OCI-LY1 (cell line): Measurements from ENCODE around the gene MAP2K7.
A peak's percentile ranks its signal among the peaks of the same experiment; 100 is the strongest.
"Not testable (repeated sequence)": the region's sequence is repeated elsewhere in the genome, so short reads cannot be mapped to it uniquely, and the experiment has no call there.

Experiments
- H2AFZ ChIP-seq: fragments of 200-600 bp; sonication (generic), shearing (Covaris generic); 2 replicates; pipeline ENCODE4 v1.6.0; 2014; ENCODE audit warnings: antibody characterized with exemption, mild to moderate bottlenecking, low read length
- H3F3A ChIP-seq: fragments of 200-600 bp; sonication (generic), shearing (Covaris generic); 2 replicates; pipeline ENCODE4 v1.6.0; 2014; ENCODE audit warnings: mild to moderate bottlenecking, antibody characterized with exemption, low read length, moderate library complexity; ENCODE audit not compliant: insufficient read depth
- H3K27ac ChIP-seq: fragments of 200-600 bp; sonication (generic); 2 replicates; pipeline ENCODE4 v1.5.1; 2014; ENCODE audit warnings: low read length, mixed run types, mild to moderate bottlenecking, low read depth; ENCODE audit not compliant: poor library complexity, severe bottlenecking
- H3K27me3 ChIP-seq: fragments of 200-600 bp; sonication (generic); 2 replicates; pipeline ENCODE4 v1.6.0; 2014; ENCODE audit warnings: antibody characterized with exemption, mild to moderate bottlenecking, low read length, moderate library complexity; ENCODE audit not compliant: insufficient read depth
- H3K36me3 ChIP-seq: fragments of 200-600 bp; sonication (generic); 2 replicates; pipeline ENCODE4 v1.6.1; 2014; ENCODE audit warnings: mild to moderate bottlenecking, antibody characterized with exemption, low read length, moderate library complexity, mixed read lengths; ENCODE audit not compliant: insufficient read depth
- H3K4me1 ChIP-seq: fragments of 200-600 bp; sonication (generic); 2 replicates; pipeline ENCODE4 v1.5.1; 2014; ENCODE audit warnings: mild to moderate bottlenecking, low read length, moderate library complexity; ENCODE audit not compliant: insufficient read depth, severe bottlenecking
- H3K4me2 ChIP-seq: fragments of 200-600 bp; sonication (generic), shearing (Covaris generic); 2 replicates; pipeline ENCODE4 v1.6.1; 2014; ENCODE audit warnings: low read length
- H3K4me3 ChIP-seq: fragments of 200-600 bp; sonication (generic); 2 replicates; pipeline ENCODE4 v1.5.1; 2014; ENCODE audit warnings: low read length, low read depth, mild to moderate bottlenecking, mixed read lengths; ENCODE audit not compliant: poor library complexity, severe bottlenecking
- H3K79me2 ChIP-seq: fragments of 200-600 bp; shearing (Covaris generic); 2 replicates; pipeline ENCODE4 v1.6.1; 2016; ENCODE audit warnings: mixed run types, low read length, mixed read lengths; ENCODE audit not compliant: insufficient read depth
- H3K9ac ChIP-seq: fragments of 200-600 bp; sonication (generic), shearing (Covaris generic); 2 replicates; pipeline ENCODE4 v1.6.1; 2014; ENCODE audit warnings: mild to moderate bottlenecking, low read length, mixed read lengths
- H3K9me2 ChIP-seq: fragments of 200-600 bp; sonication (generic), shearing (Covaris generic); 2 replicates; pipeline ENCODE4 v1.6.1; 2014; ENCODE audit warnings: low read depth, mild to moderate bottlenecking, low read length, mixed read lengths
- H3K9me3 ChIP-seq: fragments of 200-600 bp; shearing (Covaris generic); 2 replicates; pipeline ENCODE4 v1.6.1; 2014; ENCODE audit warnings: low read length, mixed read lengths
- H4K20me1 ChIP-seq: fragments of 200-600 bp; sonication (generic), shearing (Covaris generic); 2 replicates; pipeline ENCODE4 v1.6.0; 2016; ENCODE audit warnings: mild to moderate bottlenecking, low read length; ENCODE audit not compliant: insufficient read depth
- EZH2 ChIP-seq: fragments of 200-600 bp; sonication (generic), shearing (Covaris generic); IDR thresholded peaks from 2 replicates; pipeline ENCODE4 v1.8.0; 2017; ENCODE audit warnings: borderline replicate concordance, mixed run types, mild to moderate bottlenecking, antibody characterized with exemption, low read length, moderate library complexity, mixed read lengths
- TF ChIP-seq, protein P1 (sequence below): fragments of 200-600 bp; sonication (generic), shearing (Covaris generic); IDR thresholded peaks from 2 replicates; pipeline ENCODE4 v1.5.1; 2017; ENCODE audit warnings: mild to moderate bottlenecking, antibody characterized with exemption, low read length, moderate library complexity, mixed read lengths

MAP2K7 gene

DNA sequence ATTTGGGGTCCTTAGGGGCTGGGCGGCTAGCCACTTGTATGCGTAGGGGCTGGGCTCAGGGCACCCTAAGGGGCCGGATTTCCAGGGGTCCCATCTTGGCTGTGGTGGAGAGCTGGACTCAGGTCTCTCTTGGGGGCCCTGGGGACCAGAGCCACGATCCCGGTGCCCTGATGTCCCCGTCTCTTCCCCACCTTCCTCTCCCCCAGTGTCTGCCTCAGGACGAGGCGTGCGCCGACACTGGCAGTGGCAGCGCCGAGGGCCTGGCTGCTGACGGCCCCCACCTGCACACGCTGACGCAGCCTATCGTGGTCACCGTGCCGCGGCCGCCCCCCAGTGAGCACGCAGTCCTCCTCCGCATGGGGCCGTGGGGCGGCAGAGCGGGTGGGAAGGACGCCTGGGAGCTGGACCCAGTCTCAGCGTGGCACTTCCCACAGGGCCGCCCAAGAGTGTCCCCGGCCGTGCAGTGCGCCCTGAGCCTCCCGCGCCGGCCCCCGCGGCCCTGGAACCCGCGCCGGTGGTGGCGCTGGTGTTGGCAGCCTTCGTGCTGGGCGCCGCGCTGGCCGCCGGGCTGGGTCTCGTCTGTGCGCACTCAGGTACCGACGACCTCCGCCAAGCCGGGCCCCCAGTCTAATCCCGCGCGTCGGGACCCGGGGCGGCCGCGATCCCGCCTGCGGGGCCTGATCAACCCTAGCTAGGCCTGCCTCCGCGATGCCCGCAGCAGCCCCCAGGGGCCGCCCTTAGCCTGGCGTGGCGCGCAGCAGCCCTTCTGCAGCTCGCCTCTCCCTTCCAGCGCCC, 13.8 kb downstream of the MAP2K7 start:
- no peak overlapping the region for H3K4me3 ChIP-seq
- no peak overlapping the region for H3K9ac ChIP-seq
- no peaks in the 10 kb centered on the region for H3K9me2 ChIP-seq
- H3K4me2 ChIP-seq: peak overlapping the region; percentile 49; the same call in 1 of the 2 replicates
- peaks cover 47% of the 10 kb centered on the region for H3K4me1 ChIP-seq
- no peak overlapping the region for H3K27ac ChIP-seq
- H3K79me2 ChIP-seq: no peaks in the 10 kb centered on the region
- no peaks in the 10 kb centered on the region for H3K9me3 ChIP-seq
- peaks cover 4% of the 10 kb centered on the region; the same call in 1 of the 2 replicates for H3K27me3 ChIP-seq
- H2AFZ ChIP-seq: no peak overlapping the region
- H3F3A ChIP-seq: no peaks in the 10 kb centered on the region
- H3K36me3 ChIP-seq: peaks cover 16% of the 10 kb centered on the region
- H4K20me1 ChIP-seq: no peaks in the 10 kb centered on the region
- TF ChIP-seq, protein P1, sequence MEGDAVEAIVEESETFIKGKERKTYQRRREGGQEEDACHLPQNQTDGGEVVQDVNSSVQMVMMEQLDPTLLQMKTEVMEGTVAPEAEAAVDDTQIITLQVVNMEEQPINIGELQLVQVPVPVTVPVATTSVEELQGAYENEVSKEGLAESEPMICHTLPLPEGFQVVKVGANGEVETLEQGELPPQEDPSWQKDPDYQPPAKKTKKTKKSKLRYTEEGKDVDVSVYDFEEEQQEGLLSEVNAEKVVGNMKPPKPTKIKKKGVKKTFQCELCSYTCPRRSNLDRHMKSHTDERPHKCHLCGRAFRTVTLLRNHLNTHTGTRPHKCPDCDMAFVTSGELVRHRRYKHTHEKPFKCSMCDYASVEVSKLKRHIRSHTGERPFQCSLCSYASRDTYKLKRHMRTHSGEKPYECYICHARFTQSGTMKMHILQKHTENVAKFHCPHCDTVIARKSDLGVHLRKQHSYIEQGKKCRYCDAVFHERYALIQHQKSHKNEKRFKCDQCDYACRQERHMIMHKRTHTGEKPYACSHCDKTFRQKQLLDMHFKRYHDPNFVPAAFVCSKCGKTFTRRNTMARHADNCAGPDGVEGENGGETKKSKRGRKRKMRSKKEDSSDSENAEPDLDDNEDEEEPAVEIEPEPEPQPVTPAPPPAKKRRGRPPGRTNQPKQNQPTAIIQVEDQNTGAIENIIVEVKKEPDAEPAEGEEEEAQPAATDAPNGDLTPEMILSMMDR: peak; percentile 51
- TF ChIP-seq EZH2: no peak

DNA sequence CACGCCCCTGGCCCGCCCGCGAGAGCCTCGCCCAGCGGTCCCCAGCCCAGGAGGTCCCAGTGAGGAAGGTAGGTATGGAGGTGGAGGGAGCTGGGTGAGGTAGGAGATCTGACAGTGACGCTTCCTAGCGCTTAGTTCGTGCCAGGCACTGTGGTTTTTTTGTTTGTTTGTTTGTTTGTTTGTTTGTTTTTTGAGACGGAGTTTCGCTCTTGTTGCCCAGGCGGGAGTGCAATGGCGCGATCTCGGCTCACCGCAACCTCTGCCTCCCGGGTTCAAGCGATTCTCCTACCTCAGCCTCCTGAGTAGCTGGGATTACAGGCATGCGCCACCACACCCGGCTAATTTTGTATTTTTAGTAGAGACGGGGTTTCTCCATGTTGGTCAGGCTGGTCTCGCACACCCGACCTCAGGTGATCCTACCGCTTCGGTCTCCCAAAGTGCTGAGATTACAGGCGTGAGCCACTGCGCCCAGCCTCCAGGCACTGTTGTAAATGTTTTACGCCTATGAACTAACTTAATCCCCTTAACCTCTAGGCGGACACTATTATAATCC, 14.5 kb downstream of the MAP2K7 start:
- H3K79me2 ChIP-seq, H2AFZ ChIP-seq, H3K4me3 ChIP-seq, H3K27me3 ChIP-seq, H3K27ac ChIP-seq, H4K20me1 ChIP-seq, H3K4me2 ChIP-seq, H3K9me3 ChIP-seq, H3K9ac ChIP-seq, H3K9me2 ChIP-seq, H3F3A ChIP-seq: not testable (repeated sequence)
- Histone ChIP-seq H3K4me1 (peaks cover 47% of the 10 kb centered on the region), H3K36me3 (peaks cover 16% of the 10 kb centered on the region; the same call in 1 of the 2 replicates)

- no peaks in the 10 kb centered on the region for H3F3A ChIP-seq
- no peaks in the 10 kb centered on the region for H3K9me3 ChIP-seq
- H3K4me1 ChIP-seq: peaks cover 47% of the 10 kb centered on the region
- no peak overlapping the region for H2AFZ ChIP-seq
- H3K9ac ChIP-seq: no peak overlapping the region; the same call in 1 of the 2 replicates
- TF ChIP-seq EZH2: no peak
- TF ChIP-seq, protein P1: no peak
- H3K36me3 ChIP-seq: peaks cover 12% of the 10 kb centered on the region; the same call in 1 of the 2 replicates
- H3K9me2 ChIP-seq: no peaks in the 10 kb centered on the region
- H3K27ac ChIP-seq: no peak overlapping the region
- H3K4me2 ChIP-seq: peak overlapping the region; percentile 96
- H4K20me1 ChIP-seq: no peaks in the 10 kb centered on the region
- H3K79me2 ChIP-seq: no peaks in the 10 kb centered on the region
- H3K4me3 ChIP-seq: peak overlapping the region; percentile 75
- H3K27me3 ChIP-seq: peaks cover 4% of the 10 kb centered on the region; the same call in 1 of the 2 replicates
Measured at GRCh38 chr19:7918615-7919421, 15.1 kb downstream of the MAP2K7 start.
